H1 (cell line): Measurements from ENCODE around the gene HSFX4. TPM values are rescaled to one million over a fixed set of nuclear protein-coding genes. Genes with fewer than 3 reads are reported as not detected.

Experiments
- BACH1 ChIP-seq: IDR thresholded peaks from 2 replicates; pipeline ENCODE4 v1.6.1; 2012; ENCODE audit warnings: low read length, improper control_type of control experiment
- BCL11A ChIP-seq, 2 experiments: IDR thresholded peaks; one replicate each; pipeline ENCODE4 v1.6.1; 2011; ENCODE audit warnings: low read depth in 2 of 2, low read length in 2 of 2, mild to moderate bottlenecking in 2 of 2
- EP300 ChIP-seq, 2 experiments: IDR thresholded peaks; 1 replicate in 1 of 2; 2 replicates in 1 of 2; pipeline ENCODE4 v1.6.1; 2011 to 2012; ENCODE audit warnings: low read depth in 2 of 2, low read length in 2 of 2, mild to moderate bottlenecking in 2 of 2, borderline replicate concordance in 1 of 2, inconsistent platforms in 1 of 2, moderate library complexity in 1 of 2
- EZH2 ChIP-seq: fragments of 200-600 bp; sonication (generic); IDR thresholded peaks from 2 replicates; pipeline ENCODE4 v1.7.1; 2012; ENCODE audit warnings: low read depth, mild to moderate bottlenecking, moderate library complexity, low read length, inconsistent platforms; ENCODE audit not compliant: severe bottlenecking
- GTF2F1 ChIP-seq: IDR thresholded peaks from 2 replicates; pipeline ENCODE4 v1.6.1; 2012; ENCODE audit warnings: low read depth, low read length, improper control_type of control experiment, borderline replicate concordance
- HDAC2 ChIP-seq, 2 experiments: fragments of 300-600 bp in 1 of 2; sonication (generic) in 1 of 2; IDR thresholded peaks; 2 replicates each; pipeline ENCODE4 v1.6.1; 2011 to 2012; ENCODE audit warnings: low read depth in 2 of 2, low read length in 2 of 2, mild to moderate bottlenecking in 2 of 2, moderate library complexity in 2 of 2, borderline replicate concordance in 1 of 2, inconsistent platforms in 1 of 2
- JUND ChIP-seq: IDR thresholded peaks from 2 replicates; pipeline ENCODE4 v1.6.1; 2011; ENCODE audit warnings: mild to moderate bottlenecking, improper control_type of control experiment, low read length
- MAFK ChIP-seq: IDR thresholded peaks from 2 replicates; pipeline ENCODE4 v1.6.1; 2012; ENCODE audit warnings: low read depth, mild to moderate bottlenecking, improper control_type of control experiment, low read length
- NRF1 ChIP-seq: IDR thresholded peaks from 2 replicates; pipeline ENCODE4 v1.6.1; 2011; ENCODE audit warnings: mild to moderate bottlenecking, low read depth, low read length, improper control_type of control experiment
- POLR2AphosphoS5 ChIP-seq: IDR thresholded peaks from 2 replicates; pipeline ENCODE4 v1.6.1; 2011; ENCODE audit warnings: low read depth, low read length
- RAD21 ChIP-seq, 2 experiments: IDR thresholded peaks in 1 of 2; conservative IDR thresholded peaks in 1 of 2; 2 replicates each; pipeline ENCODE4 v1.6.1; 2011; ENCODE audit warnings: low read depth in 2 of 2, low read length in 2 of 2, improper control_type of control experiment in 1 of 2, inconsistent platforms in 1 of 2, mild to moderate bottlenecking in 1 of 2, moderate library complexity in 1 of 2
- TCF12 ChIP-seq: IDR thresholded peaks from 2 replicates; pipeline ENCODE4 v1.6.1; 2011; ENCODE audit warnings: low read depth, mild to moderate bottlenecking, low read length
- ZNF274 ChIP-seq: IDR thresholded peaks from 2 replicates; pipeline ENCODE4 v1.7.0; 2012; ENCODE audit warnings: low read length, borderline replicate concordance; ENCODE audit errors: extremely low read depth
- polyA plus RNA-seq, 7 experiments: library from polyadenylated mRNA; depleted of rRNA in 3 of 7; stranded (reverse) in 5 of 7; unstranded in 2 of 7; fragments of >200 nt in 5 of 7; fragments of 200-250 nt in 2 of 7; gene quantifications; 1 replicate in 5 of 7; 2 replicates in 1 of 7; 4 replicates in 1 of 7; pipeline versions ENCODE4 v1.2.1 to v1.2.3, GENCODE V29; 2011 to 2013; ENCODE audit warnings: missing spikeins in 2 of 7, mixed read lengths in 2 of 7
- total RNA-seq: library from RNA; stranded (reverse); fragmentation: NEBNext Ultra II Directional; extraction: Animal tissue kit (Norgen Biotek cat#: 25700); gene quantifications from 2 replicates; pipeline ENCODE4 v1.2.1, GENCODE V29; 2021
- TF ChIP-seq, protein P1 (sequence below): IDR thresholded peaks from 2 replicates; pipeline ENCODE4 v1.6.1; 2011; ENCODE audit warnings: low read depth, mild to moderate bottlenecking, low read length; ENCODE audit not compliant: insufficient read depth

HSFX4 gene
- total and polyA plus RNA-seq, 2 of the 8 experiments (the other 6 are each of a cell fraction or from before 2014, with no cell fraction given): not detected

DNA sequence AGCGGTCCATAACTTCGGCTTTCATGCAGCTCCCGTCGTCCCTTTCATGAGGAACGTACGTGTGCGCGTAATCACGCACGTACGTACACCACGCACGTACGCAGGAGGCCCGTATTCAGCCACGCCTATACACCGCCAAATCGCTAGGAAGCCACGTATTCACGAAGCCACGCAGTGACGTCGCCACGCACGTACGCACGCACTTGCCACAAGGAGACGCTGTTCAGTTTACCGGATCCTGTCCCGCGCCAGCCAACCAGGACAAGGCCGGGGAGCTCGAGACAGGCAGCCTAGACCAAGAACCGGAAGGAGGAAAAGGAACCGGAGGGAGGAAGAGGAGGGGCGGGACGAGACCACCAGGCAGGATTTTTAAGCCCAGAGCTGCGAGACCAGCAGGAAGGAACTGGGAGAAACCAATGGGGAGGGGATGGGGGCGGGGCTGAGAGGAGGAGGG lies 9.1 kb downstream of the HSFX4 start, which contains the start of gene EOLA2 (continued):
- TF ChIP-seq EZH2 (no peak), ZNF274 (no peak), EP300 (IDR thresholded peaks at IDR 0.05; ENCODE audit: borderline replicate concordance in 1 of 2, low read depth in 2 of 2, low read length in 2 of 2) (no peak), RAD21 (IDR thresholded peaks at IDR 0.05 in 1 of 2, conservative IDR thresholded peaks at IDR 0.05 in 1 of 2; ENCODE audit: low read depth in 2 of 2, low read length in 2 of 2) (peak in 1 of 2 experiments; percentile 18; a peak in 2 of 4 replicates), GTF2F1 (no peak), BACH1 (peak; percentile 34; the same call in 1 of the 2 replicates), MAFK (no peak), TCF12 (no peak), NRF1 (no peak), HDAC2 (IDR thresholded peaks at IDR 0.05; ENCODE audit: borderline replicate concordance in 1 of 2, low read depth in 2 of 2, low read length in 2 of 2) (no peak), JUND (no peak), BCL11A (IDR thresholded peaks at IDR 0.05; ENCODE audit: low read depth in 2 of 2, low read length in 2 of 2) (no peak), POLR2AphosphoS5 (no peak; the same call in 1 of the 2 replicates)
- TF ChIP-seq, protein P1, sequence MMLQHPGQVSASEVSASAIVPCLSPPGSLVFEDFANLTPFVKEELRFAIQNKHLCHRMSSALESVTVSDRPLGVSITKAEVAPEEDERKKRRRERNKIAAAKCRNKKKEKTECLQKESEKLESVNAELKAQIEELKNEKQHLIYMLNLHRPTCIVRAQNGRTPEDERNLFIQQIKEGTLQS: no peak
